ENCODE results near the gene SAP130.

The SAP130 gene

GRCh38 chr2:128027801-128028667 is at the start of gene SAP130:
TSS of gene SAP130 (minus strand) at chr2:128028059. CDS start at chr2:128026292, 1,767 bp downstream.
- DNase-seq = peak; percentile 99

GRCh38 chr2:128076461-128077106 is 48.7 kb upstream of the SAP130 start:
- no peak for DNase-seq

- DNase-seq = no peak
Measured at GRCh38 chr2:128073278-128073677, 45.4 kb upstream of the SAP130 start.

DNA sequence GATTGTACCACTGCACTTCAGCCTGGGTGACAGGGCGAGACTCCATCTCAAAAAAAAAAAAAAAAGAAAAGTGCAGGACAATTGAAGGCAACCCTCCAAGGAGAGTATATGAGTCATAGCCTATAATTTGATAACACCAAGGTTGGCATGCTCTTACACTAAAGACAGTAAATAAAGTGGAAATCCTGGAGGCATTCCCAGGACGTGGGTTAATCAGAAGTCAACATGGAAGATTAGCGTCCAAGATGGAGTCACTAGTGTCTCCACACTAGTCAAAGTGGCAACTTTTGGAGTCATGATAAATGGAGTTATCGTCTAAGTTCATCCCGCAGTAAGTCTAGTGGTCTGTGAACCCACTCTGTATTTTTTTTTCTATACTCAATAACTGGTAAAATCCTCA is 41.9 kb upstream of the SAP130 start:
- no peak for DNase-seq

GRCh38 chr2:128064353-128064752 is 36.5 kb upstream of the SAP130 start:
- no peak for DNase-seq

GRCh38 chr2:128062571-128062970 is 34.7 kb upstream of the SAP130 start:
- no peak for DNase-seq

DNA sequence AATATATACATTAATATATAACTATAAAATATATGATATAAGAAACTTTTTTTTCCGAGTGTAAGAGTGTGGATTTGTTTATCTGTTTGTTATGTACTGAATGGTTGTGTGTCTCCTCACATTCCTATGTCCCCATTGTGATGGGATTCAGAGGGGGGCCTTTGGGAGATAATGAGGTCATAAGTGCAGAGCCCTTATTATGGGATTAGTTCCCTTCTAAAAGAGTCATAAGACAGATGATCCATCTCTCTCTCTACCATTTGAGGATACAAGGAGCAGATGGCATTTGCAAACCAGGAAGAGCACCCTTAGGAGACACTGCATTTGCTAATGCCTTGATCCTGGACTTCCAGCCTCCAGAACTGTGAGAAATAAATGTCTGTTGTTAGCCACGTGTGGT is 30.3 kb upstream of the SAP130 start:
- no peak for DNase-seq

GRCh38 chr2:128057334-128057733 is 29.5 kb upstream of the SAP130 start:
- no peak for DNase-seq

- no peak for DNase-seq
Measured at GRCh38 chr2:128054104-128054885, 26.4 kb upstream of the SAP130 start.

DNA sequence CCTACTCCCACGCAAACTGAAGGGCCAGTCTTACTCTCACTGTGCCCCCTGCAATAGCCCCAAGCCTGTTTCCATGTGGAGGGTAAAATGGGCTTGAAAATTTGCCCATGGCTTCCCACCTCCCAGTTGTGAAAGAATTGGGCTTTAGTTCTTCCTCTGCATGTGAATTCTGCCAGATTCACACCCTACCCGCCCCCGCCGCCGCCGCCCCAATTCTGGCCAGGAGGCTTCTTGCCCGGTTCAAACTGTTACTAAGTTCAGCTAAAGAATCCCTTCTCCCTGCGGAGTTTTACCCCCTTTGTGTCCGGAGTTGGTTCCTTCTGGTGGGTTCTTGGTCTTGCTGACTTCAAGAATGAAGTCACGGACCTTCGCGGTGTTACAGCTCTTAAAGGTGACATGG is 25.5 kb upstream of the SAP130 start:
- DNase-seq = no peak

DNA sequence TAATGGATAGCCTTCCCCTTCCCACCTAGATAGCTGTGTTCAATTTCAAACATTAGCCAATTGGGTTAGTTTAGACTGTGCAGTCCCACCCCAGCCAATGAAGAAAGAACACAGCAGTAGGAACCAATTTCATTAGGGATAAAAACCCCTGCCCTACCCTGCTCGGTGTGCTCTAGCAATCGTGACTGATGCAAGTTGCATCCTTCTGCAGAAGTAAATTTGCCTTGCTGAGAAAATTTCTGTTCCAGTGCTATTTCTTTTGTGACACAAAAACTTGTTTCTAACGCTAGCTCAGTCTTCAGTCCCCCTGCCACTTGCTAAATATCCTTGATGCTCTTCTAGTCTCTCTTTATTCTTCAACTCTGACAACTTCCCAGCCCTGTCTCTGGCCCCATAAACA is 15.2 kb upstream of the SAP130 start:
- no peak for DNase-seq

- DNase-seq = no peak
Measured at GRCh38 chr2:128041561-128041960, 13.7 kb upstream of the SAP130 start.

DNA sequence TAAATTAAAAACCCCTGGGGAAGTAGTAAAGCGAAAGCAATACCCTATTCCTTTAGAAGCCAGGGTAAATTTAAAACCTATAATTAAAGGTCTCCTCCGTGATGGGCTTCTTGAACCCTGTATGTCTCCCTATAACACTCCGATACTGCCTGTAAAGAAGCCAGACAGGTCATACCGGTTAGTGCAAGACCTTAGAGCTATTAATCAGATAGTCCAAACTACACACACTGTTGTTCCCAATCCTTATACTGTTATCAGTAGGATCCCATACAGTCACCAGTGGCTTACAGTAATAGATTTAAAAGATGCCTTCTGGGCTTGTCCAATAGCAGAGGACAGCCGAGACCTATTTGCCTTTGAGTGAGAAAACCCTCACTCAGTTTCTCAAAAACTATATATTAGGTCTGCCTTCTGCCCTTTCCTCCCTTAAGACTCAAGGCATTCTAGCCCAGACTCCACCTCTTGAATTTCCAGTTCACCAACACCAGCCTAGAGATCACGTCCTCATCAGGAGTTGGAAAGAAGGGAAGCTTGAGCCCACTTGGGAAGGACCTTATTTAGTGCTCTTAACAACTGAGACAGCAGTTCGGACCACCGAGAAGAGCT is 12.4 kb upstream of the SAP130 start:
- no peak for DNase-seq

- DNase-seq = no peak
Measured at GRCh38 chr2:128039535-128039934, 11.7 kb upstream of the SAP130 start.

DNA sequence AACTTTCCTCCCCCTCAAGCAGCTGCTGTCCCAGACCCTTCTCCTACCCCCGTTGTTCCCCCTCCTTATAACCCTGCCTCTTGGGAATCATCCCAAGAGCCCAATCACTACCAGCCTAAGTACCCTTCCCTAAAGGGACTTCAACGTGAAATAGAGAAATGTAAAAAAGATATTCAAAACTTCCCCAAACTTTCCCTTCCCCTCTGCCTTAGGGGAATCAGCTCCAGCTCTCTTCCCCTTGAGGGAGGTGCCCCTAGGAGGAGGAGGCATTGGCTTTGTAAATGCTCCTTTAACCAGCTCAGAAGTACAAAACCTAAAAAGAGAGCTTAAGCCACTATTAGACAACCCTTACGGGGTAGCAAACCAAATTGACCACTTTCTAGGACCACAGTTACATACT is 10.6 kb upstream of the SAP130 start:
- DNase-seq = no peak

GRCh38 chr2:128037649-128038048 is 9.8 kb upstream of the SAP130 start:
- DNase-seq = no peak

GRCh38 chr2:128036748-128037607 is 9.1 kb upstream of the SAP130 start:
- no peak for DNase-seq

DNA sequence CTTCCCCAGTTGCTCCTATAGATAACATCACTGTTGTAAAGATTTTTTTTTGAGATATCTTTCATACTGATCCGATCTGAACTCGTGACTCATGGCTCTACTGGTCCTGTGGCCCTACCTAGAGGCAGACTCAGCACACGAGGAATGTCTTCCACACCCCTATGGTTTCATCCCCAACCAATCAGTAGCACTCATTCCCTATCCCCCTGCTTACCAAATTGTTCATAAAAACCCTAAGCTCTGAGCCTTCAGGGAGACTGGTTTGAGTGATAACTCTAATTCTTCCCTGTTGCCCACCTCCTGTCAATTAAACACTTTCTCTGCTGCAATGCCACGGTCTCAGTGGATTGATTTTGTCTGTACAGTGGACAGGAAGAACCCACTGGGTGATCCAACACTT is 4.2 kb upstream of the SAP130 start:
- DNase-seq = no peak

DNA sequence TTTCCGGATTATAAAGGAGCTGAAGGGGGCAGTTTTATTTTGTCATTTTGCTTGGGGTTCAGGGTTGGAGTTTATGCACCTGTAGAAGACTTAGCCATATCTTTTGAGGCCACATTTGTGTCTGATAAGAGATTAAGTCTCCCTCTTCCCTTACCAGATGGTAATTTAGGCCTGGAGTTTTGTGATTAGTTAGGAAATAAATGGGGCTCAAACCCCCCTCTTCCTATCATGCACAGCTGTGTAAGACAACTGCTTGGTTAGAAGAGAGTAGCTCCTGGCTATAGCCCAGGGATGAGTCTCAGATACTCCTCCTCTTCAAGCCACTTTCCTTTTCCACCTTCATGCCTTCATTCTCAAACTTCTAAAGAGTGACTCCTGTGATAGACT is 802 bp upstream of the SAP130 start:
- DNase-seq = no peak

- peak; percentile 100 for DNase-seq
Measured at GRCh38 chr2:128027278-128027800, 520 bp downstream of the SAP130 start.

DNA sequence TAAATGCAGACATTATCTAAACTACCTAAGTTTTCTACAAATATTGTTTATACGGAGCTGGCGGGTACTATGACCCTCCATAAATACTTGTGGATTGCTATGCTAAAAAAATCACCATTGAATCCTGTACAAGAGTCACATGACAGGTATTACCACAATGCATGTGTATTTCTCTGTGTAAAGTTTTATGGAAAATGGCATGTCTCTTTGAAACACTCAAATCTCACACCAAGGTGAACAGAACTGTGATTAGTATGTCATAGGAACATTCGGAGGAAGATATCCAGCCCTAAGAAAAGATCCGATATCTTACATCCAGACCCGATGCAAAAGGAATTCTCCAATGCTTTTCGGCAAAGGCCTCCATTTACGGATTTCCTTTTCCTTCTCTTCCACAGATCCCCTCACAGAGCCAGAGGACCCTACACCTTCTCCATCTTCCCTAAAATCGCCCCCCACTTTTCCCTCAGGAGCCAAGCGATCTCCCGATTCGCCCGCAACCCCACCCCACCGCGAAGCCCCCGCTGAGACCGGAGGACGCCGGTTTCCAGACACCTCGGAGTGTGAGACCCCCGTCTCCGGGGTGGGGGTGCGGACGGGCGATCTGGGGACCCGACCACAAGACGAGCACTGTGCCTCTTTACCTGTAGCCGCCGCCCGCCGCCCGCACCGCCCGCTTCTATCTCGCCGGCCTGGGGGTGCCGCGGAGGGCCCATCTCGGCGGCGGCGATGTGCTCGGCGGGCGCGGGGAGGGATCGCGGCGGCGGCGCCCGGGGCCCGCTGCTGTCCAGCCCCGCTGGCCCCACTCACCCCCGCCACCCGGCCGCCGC is 1.2 kb downstream of the SAP130 start:
- DNase-seq = no peak

Measured in right hindlimb (tissue), 1 donor.